WERI-Rb-1 (cell line): ENCODE data around the gene DNAJC3.

Experiments
- DNase-seq: peaks from one replicate; pipeline ENCODE4 v3.0.0-alpha.2; 2020
- H3K27ac ChIP-seq: fragments of 250-450 bp; sonication (Bioruptor Pico); 2 replicates; pipeline ENCODE4 v1.5.1; 2020; ENCODE audit warnings: mild to moderate bottlenecking, moderate library complexity
- H3K27me3 ChIP-seq: fragments of 250-450 bp; sonication (Bioruptor Pico); 2 replicates; pipeline ENCODE4 v1.5.1; 2021; ENCODE audit warnings: mild to moderate bottlenecking, low read depth, moderate library complexity; ENCODE audit not compliant: insufficient read depth, severe bottlenecking
- H3K36me3 ChIP-seq: fragments of 250-450 bp; sonication (Bioruptor Pico); 2 replicates; pipeline ENCODE4 v1.5.1; 2020; ENCODE audit warnings: mild to moderate bottlenecking, moderate library complexity
- H3K4me3 ChIP-seq: 2 replicates; pipeline ENCODE4 v1.5.1; 2011; ENCODE audit warnings: low read depth, mild to moderate bottlenecking, control low read depth, low read length
- H3K9me3 ChIP-seq: fragments of 250-450 bp; sonication (Bioruptor Pico); 2 replicates; pipeline ENCODE4 v1.5.1; 2021; ENCODE audit warnings: mild to moderate bottlenecking, moderate library complexity; ENCODE audit not compliant: severe bottlenecking
- TF ChIP-seq, protein P1 (sequence below): IDR thresholded peaks from 2 replicates; pipeline ENCODE4 v1.5.1; 2011; ENCODE audit warnings: low read depth, mild to moderate bottlenecking, control low read depth, inconsistent platforms, low read length

DNAJC3 gene

DNA sequence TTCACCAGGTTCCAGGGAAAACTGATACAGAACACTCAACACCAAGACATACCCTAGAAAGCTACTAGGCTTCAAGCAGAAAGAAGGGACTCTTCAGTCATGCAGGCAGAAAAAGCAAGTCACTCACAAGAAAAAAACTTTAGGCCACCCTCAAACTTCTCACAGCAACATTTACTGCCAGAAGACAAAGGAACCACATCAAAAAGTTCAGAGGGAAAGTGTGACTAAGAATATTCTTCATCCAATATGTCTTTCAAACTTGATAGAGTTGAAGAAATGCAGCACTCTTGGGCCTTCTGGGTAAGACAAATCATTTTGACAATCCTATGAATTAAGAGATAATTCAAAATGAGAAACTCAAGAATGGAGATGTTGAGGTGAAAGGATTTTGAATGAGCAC lies 40.1 kb upstream of the DNAJC3 start:
- H3K27ac ChIP-seq = no peak overlapping the region
- DNase-seq = no peak
- TF ChIP-seq, protein P1, sequence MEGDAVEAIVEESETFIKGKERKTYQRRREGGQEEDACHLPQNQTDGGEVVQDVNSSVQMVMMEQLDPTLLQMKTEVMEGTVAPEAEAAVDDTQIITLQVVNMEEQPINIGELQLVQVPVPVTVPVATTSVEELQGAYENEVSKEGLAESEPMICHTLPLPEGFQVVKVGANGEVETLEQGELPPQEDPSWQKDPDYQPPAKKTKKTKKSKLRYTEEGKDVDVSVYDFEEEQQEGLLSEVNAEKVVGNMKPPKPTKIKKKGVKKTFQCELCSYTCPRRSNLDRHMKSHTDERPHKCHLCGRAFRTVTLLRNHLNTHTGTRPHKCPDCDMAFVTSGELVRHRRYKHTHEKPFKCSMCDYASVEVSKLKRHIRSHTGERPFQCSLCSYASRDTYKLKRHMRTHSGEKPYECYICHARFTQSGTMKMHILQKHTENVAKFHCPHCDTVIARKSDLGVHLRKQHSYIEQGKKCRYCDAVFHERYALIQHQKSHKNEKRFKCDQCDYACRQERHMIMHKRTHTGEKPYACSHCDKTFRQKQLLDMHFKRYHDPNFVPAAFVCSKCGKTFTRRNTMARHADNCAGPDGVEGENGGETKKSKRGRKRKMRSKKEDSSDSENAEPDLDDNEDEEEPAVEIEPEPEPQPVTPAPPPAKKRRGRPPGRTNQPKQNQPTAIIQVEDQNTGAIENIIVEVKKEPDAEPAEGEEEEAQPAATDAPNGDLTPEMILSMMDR = no peak
- peaks cover 84% of the 10 kb centered on the region for H3K36me3 ChIP-seq
- no peak overlapping the region for H3K4me3 ChIP-seq
- no peaks in the 10 kb centered on the region for H3K27me3 ChIP-seq
- H3K9me3 ChIP-seq = no peaks in the 10 kb centered on the region

GRCh38 chr13:95641291-95642027 lies 35.5 kb upstream of the DNAJC3 start:
- TF ChIP-seq, protein P1 = no peak
- Histone ChIP-seq H3K4me3 (no peak overlapping the region), H3K27ac (no peak overlapping the region), H3K27me3 (no peaks in the 10 kb centered on the region), H3K9me3 (no peaks in the 10 kb centered on the region), H3K36me3 (peaks cover 63% of the 10 kb centered on the region)
- no peak for DNase-seq

GRCh38 chr13:95642028-95642621 lies 34.8 kb upstream of the DNAJC3 start:
- no peaks in the 10 kb centered on the region for H3K27me3 ChIP-seq
- no peaks in the 10 kb centered on the region for H3K9me3 ChIP-seq
- no peak for DNase-seq
- H3K27ac ChIP-seq = no peak overlapping the region
- H3K4me3 ChIP-seq = no peak overlapping the region
- TF ChIP-seq, protein P1 = no peak
- H3K36me3 ChIP-seq = peaks cover 56% of the 10 kb centered on the region

DNA sequence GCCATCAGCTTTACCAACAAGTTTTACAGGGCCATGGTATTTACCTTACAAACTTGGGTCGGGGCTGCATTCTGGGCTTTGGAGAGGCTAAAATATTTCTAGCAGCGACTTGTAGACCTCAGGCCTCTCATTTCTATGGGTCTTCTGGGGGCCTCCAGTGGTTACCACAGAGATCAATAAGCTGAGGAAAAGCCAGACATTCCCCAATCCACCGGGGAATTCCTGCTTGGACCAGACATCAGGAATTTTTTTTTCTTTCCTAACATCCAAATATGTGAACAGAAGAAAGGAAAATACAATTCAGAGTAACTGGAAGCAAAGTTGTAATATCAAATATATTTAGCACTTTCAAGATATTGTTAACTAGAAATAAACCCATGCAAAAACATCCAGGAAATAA lies 33.9 kb upstream of the DNAJC3 start:
- TF ChIP-seq, protein P1 = no peak
- H3K27ac ChIP-seq = peak overlapping the region; percentile 93
- H3K27me3 ChIP-seq = no peaks in the 10 kb centered on the region
- H3K36me3 ChIP-seq = peaks cover 49% of the 10 kb centered on the region
- peak overlapping the region; percentile 89 for H3K4me3 ChIP-seq
- DNase-seq = no peak
- no peaks in the 10 kb centered on the region for H3K9me3 ChIP-seq

GRCh38 chr13:95643571-95643935 lies 33.4 kb upstream of the DNAJC3 start:
- peak overlapping the region; percentile 89 for H3K4me3 ChIP-seq
- peaks cover 44% of the 10 kb centered on the region for H3K36me3 ChIP-seq
- TF ChIP-seq, protein P1 = no peak
- peak overlapping the region; percentile 93 for H3K27ac ChIP-seq
- H3K27me3 ChIP-seq = no peaks in the 10 kb centered on the region
- H3K9me3 ChIP-seq = no peaks in the 10 kb centered on the region
- peak; percentile 70 for DNase-seq
